ENCODE results near the gene PLK3.

PLK3 gene

GRCh38 chr1:44848456-44849181 lies 48.4 kb downstream of the PLK3 start:
- no peak for DNase-seq (ENCODE audit: extremely low read depth, low read depth)
- TF ChIP-seq CTCF (IDR thresholded peaks at IDR 0.05; ENCODE audit: low read depth, low read length) = no peak

- TF ChIP-seq CTCF (IDR thresholded peaks at IDR 0.05; ENCODE audit: low read depth, low read length) = no peak
- no peak for DNase-seq (ENCODE audit: extremely low read depth, low read depth)
Measured at GRCh38 chr1:44849575-44850132, 49.5 kb downstream of the PLK3 start.

- DNase-seq (ENCODE audit: extremely low read depth, low read depth) = no peak
- TF ChIP-seq CTCF (IDR thresholded peaks at IDR 0.05; ENCODE audit: low read depth, low read length) = no peak
Measured at GRCh38 chr1:44851308-44851707, 51.1 kb downstream of the PLK3 start.

- no peak for DNase-seq (ENCODE audit: extremely low read depth, low read depth)
- no peak for TF ChIP-seq CTCF (IDR thresholded peaks at IDR 0.05; ENCODE audit: low read depth, low read length)
Measured at GRCh38 chr1:44853201-44853600, 53.0 kb downstream of the PLK3 start.

- TF ChIP-seq CTCF (IDR thresholded peaks at IDR 0.05; ENCODE audit: low read depth, low read length) = no peak
- DNase-seq (ENCODE audit: extremely low read depth, low read depth) = no peak
Measured at GRCh38 chr1:44854970-44855369, 54.8 kb downstream of the PLK3 start.

Data from AG09319 (cell line).